Smooth muscle cell of the brain vasculature (primary cell): Measurements from ENCODE around the gene SHISA6.

Experiments
- DNase-seq: peaks from one replicate; pipeline ENCODE4 v3.0.0-alpha.2; 2012; ENCODE audit warnings: low read depth, low spot score

SHISA6 gene

GRCh38 chr17:11446316-11446715 is 205.3 kb downstream of the SHISA6 start:
- DNase-seq, result no peak

GRCh38 chr17:11454096-11454495 is 213.1 kb downstream of the SHISA6 start:
- DNase-seq, result no peak

- no peak for DNase-seq
These were observed 217.3 kb downstream of the SHISA6 start for GRCh38 chr17:11458279-11458678.

- DNase-seq, result no peak
These were observed 218.9 kb downstream of the SHISA6 start for GRCh38 chr17:11459861-11460331.

GRCh38 chr17:11461993-11462548 is 221.1 kb downstream of the SHISA6 start:
- no peak for DNase-seq

GRCh38 chr17:11467639-11468038 is 226.6 kb downstream of the SHISA6 start:
- no peak for DNase-seq

GRCh38 chr17:11485336-11486100 is 244.5 kb downstream of the SHISA6 start:
- DNase-seq, result no peak

GRCh38 chr17:11486101-11486867 is 245.3 kb downstream of the SHISA6 start:
- no peak for DNase-seq

GRCh38 chr17:11486868-11487310 is 245.9 kb downstream of the SHISA6 start:
- DNase-seq, result no peak

- DNase-seq, result no peak
These were observed 246.5 kb downstream of the SHISA6 start for GRCh38 chr17:11487469-11487868.

GRCh38 chr17:11488407-11488806 is 247.4 kb downstream of the SHISA6 start:
- DNase-seq, result no peak

GRCh38 chr17:11490171-11490755 is 249.2 kb downstream of the SHISA6 start:
- no peak for DNase-seq

- DNase-seq, result no peak
These were observed 251.5 kb downstream of the SHISA6 start for GRCh38 chr17:11492511-11492910.

GRCh38 chr17:11493936-11494335 is 252.9 kb downstream of the SHISA6 start:
- DNase-seq, result no peak

- no peak for DNase-seq
These were observed 254.6 kb downstream of the SHISA6 start for GRCh38 chr17:11495613-11496012.

GRCh38 chr17:11499881-11500280 is 258.9 kb downstream of the SHISA6 start:
- DNase-seq, result no peak

- no peak for DNase-seq
These were observed 262.5 kb downstream of the SHISA6 start for GRCh38 chr17:11503308-11504035.

GRCh38 chr17:11506635-11507034 is 265.6 kb downstream of the SHISA6 start:
- DNase-seq, result no peak

- no peak for DNase-seq
These were observed 270.7 kb downstream of the SHISA6 start for GRCh38 chr17:11511696-11512095.

GRCh38 chr17:11514565-11514964 is 273.6 kb downstream of the SHISA6 start:
- DNase-seq, result no peak

GRCh38 chr17:11514981-11515680 is 274.1 kb downstream of the SHISA6 start:
- no peak for DNase-seq
